Breast epithelium (tissue), 3 donors: Measurements from ENCODE around the gene MAP3K2.

ENCODE experiments used
- POLR2A ChIP-seq: fragments of 450-650 bp; IDR thresholded peaks from one replicate; pipeline ENCODE4 v1.6.1; 2016; ENCODE audit warnings: antibody characterized with exemption, mild to moderate bottlenecking, moderate library complexity
- TF ChIP-seq, protein P1 (sequence below), 3 donors: fragments of 450-650 bp; IDR thresholded peaks; one replicate each; pipeline ENCODE4 v1.5.1; 2016 to 2017; ENCODE audit warnings: antibody characterized with exemption in 3 of 3, mild to moderate bottlenecking in 3 of 3, moderate library complexity in 3 of 3

- no peak for TF ChIP-seq POLR2A
- TF ChIP-seq, protein P1, sequence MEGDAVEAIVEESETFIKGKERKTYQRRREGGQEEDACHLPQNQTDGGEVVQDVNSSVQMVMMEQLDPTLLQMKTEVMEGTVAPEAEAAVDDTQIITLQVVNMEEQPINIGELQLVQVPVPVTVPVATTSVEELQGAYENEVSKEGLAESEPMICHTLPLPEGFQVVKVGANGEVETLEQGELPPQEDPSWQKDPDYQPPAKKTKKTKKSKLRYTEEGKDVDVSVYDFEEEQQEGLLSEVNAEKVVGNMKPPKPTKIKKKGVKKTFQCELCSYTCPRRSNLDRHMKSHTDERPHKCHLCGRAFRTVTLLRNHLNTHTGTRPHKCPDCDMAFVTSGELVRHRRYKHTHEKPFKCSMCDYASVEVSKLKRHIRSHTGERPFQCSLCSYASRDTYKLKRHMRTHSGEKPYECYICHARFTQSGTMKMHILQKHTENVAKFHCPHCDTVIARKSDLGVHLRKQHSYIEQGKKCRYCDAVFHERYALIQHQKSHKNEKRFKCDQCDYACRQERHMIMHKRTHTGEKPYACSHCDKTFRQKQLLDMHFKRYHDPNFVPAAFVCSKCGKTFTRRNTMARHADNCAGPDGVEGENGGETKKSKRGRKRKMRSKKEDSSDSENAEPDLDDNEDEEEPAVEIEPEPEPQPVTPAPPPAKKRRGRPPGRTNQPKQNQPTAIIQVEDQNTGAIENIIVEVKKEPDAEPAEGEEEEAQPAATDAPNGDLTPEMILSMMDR (IDR thresholded peaks at IDR 0.05), result no peak
These were observed 766 bp downstream of the MAP3K2 start for GRCh38 chr2:127386764-127387654.
